Memory B cell (primary cell): ENCODE results near the gene DENND1A.
"Not testable (repeated sequence)": the region's sequence is repeated elsewhere in the genome, so short reads cannot be mapped to it uniquely, and the experiment has no call there.

Experiments
- ATAC-seq: fragments of 150-1000 bp; cut with Tn5 transposase; 2 replicates; pipeline ENCODE4 v1.10.0; 2021; ENCODE audit warnings: low read depth, mild to moderate bottlenecking, moderate library complexity
- DNase-seq, 2 donors: peaks; one replicate each; pipeline ENCODE4 v3.0.0; 2022; ENCODE audit warnings: low spot score in 2 of 2
- H3K27ac Mint-ChIP-seq: one replicate; pipeline ENCODE4 v1.8.0; 2022; ENCODE audit warnings: mild to moderate bottlenecking, moderate library complexity, mixed read lengths
- H3K27me3 Mint-ChIP-seq: one replicate; pipeline ENCODE4 v1.8.0; 2022; ENCODE audit warnings: mixed read lengths
- H3K36me3 Mint-ChIP-seq: one replicate; pipeline ENCODE4 v1.8.0; 2022; ENCODE audit warnings: mild to moderate bottlenecking, mixed read lengths
- H3K4me1 Mint-ChIP-seq: one replicate; pipeline ENCODE4 v1.8.0; 2022; ENCODE audit warnings: mixed read lengths
- H3K4me3 Mint-ChIP-seq: one replicate; pipeline ENCODE4 v1.8.0; 2022; ENCODE audit warnings: mild to moderate bottlenecking, moderate library complexity, mixed read lengths
- H3K9me3 Mint-ChIP-seq: one replicate; pipeline ENCODE4 v1.8.0; 2022; ENCODE audit warnings: mixed read lengths

The DENND1A gene

DNA sequence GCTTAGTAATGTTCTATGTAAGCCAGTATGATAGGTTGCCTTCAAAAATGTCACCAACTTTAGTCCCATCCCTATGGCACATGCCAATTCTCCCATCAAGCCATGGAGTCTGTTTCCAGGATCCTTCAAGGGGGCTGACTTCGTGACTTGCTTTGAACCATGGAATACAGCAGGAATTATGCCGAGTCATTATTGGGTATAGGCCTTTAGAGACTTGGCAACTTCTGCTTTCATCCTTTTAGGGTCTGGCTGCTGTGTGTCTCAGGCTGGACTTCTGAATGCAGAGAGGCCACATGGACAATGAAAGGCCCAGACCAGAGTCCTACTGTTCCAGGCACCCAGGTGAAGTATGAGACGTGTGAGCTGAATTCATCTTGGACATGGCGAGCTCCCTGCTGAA, 109.8 kb downstream of the DENND1A start:
- no peaks in the 10 kb centered on the region for H3K27me3 Mint-ChIP-seq
- H3K27ac Mint-ChIP-seq: no peak overlapping the region
- no peak overlapping the region for H3K4me3 Mint-ChIP-seq
- H3K36me3 Mint-ChIP-seq: peaks cover 8% of the 10 kb centered on the region
- H3K4me1 Mint-ChIP-seq: peaks cover 9% of the 10 kb centered on the region
- no peaks in the 10 kb centered on the region for H3K9me3 Mint-ChIP-seq
- DNase-seq (no peak), ATAC-seq (no peak)

DNA sequence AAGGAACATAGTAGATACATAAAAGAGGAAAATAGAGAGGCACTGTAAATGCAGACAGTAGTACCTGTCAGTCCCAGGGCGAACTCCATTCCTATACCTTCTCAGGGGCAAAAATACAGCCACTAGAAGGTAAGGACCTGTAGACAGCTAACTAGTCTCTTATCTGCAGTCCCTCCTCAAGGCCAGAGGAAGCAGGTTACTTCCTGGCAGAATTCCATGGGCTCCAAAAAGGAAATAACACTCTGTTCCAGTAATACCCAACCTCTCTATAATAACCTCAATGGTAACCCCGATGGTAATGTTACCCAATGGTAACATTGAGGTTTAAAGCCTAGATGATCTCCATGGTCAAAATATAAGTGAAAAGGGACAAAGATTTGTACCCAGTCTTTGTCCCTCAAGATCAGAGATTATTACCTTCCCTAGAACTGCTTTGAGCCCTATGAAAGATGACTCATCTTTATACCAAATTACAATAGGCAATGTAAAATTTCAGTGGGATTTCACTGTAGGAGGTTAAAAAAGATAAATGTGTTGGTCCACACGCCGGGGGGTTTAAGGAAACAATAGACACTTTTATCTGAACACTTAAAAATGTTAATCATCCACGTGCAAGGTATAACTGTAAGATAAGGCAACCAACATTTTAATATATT, 113.0 kb downstream of the DENND1A start:
- H3K4me1 Mint-ChIP-seq: no peaks in the 10 kb centered on the region
- H3K27me3 Mint-ChIP-seq: no peaks in the 10 kb centered on the region
- H3K27ac Mint-ChIP-seq: no peak overlapping the region
- no peaks in the 10 kb centered on the region for H3K9me3 Mint-ChIP-seq
- DNase-seq (no peak), ATAC-seq (no peak)
- peaks cover 2% of the 10 kb centered on the region for H3K36me3 Mint-ChIP-seq
- no peak overlapping the region for H3K4me3 Mint-ChIP-seq

DNA sequence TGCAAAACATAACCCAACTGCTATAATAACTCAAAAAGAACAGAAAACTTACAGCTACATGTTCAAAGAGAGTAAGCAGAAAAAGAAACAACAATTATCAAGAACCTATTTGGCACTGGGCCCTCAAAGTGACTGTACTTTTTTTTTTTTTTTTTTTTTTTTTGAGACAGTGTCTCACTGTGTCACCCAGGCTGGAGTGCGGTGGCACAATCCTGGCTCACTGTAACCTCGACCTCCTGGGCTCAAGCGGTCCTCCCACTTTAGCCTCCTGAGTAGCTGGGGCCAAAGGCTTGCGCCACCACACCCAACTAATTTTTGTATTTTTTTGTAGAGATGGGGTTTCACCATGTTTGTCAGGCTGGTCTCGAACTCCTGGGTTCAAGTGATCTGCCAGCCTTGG, 114.1 kb downstream of the DENND1A start:
- not testable (repeated sequence) for H3K4me1 Mint-ChIP-seq, H3K36me3 Mint-ChIP-seq, H3K4me3 Mint-ChIP-seq, H3K27ac Mint-ChIP-seq, H3K27me3 Mint-ChIP-seq, DNase-seq, ATAC-seq, H3K9me3 Mint-ChIP-seq

DNA sequence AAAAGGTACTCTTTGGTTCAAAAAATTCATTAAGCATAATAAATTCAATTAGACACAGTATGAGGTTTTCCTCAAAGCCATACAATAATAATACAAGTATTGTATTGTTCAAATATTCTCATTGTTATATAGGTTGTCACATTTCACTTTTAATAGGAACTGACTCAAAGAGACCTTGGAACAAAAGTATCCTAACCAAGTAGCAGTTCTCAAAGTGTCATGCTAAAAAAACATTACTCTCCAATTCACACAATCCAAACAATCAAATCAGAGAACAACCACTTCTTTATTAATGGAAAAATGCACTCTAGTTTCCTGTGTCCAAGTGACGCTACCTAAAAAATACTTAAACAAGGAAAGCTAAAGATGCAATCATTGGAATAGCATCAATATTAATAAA, 115.4 kb downstream of the DENND1A start:
- H3K4me1 Mint-ChIP-seq: no peaks in the 10 kb centered on the region
- H3K4me3 Mint-ChIP-seq: no peak overlapping the region
- ATAC-seq (no peak), DNase-seq (no peak)
- no peaks in the 10 kb centered on the region for H3K27me3 Mint-ChIP-seq
- H3K36me3 Mint-ChIP-seq: peaks cover 2% of the 10 kb centered on the region
- H3K27ac Mint-ChIP-seq: no peak overlapping the region
- no peaks in the 10 kb centered on the region for H3K9me3 Mint-ChIP-seq

DNA sequence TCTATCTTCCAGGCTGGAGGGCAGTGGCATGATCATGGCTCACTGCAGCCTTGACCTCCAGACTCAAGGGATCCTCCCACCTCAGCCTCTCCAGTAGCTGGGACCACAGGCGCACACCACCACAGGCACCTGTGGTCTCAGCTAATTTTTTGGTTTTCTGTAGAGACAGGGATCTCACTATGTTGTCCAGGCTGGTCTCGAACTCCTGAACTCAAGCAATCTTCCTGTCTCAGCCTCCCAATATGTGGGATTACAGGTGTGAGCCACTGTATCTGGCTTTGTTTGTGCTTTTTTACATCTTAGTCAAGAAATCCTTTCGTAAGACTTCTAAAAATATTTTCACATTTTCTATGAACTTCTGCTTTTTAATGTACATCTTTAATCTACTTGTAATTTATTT, 116.9 kb downstream of the DENND1A start:
- Mint-ChIP-seq H3K4me3 (no peak overlapping the region), H3K4me1 (no peaks in the 10 kb centered on the region), H3K27ac (no peak overlapping the region), H3K36me3 (no peaks in the 10 kb centered on the region), H3K9me3 (no peaks in the 10 kb centered on the region), H3K27me3 (no peaks in the 10 kb centered on the region)
- ATAC-seq (no peak), DNase-seq (no peak)

DNA sequence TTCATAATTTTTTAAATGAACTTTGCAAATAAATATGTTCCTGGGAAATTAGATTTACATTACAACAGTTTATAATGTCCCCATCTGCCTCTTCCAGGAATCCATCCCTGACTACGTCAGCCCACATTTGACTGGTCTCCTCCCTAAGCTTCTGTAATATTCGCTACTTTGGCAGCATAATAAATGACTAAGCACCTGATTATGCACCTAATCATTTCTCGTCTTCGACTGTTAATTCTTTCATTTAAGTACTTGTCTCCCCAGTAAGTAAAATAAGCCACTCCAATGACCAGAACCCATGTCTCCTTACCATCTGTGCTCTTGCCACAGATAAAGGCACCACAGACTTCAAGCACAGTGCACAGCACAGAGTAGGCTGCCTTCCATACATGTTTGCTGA, 122.7 kb downstream of the DENND1A start:
- ATAC-seq (no peak), DNase-seq (no peak)
- H3K4me1 Mint-ChIP-seq: no peaks in the 10 kb centered on the region
- H3K27me3 Mint-ChIP-seq: no peaks in the 10 kb centered on the region
- no peak overlapping the region for H3K27ac Mint-ChIP-seq
- no peaks in the 10 kb centered on the region for H3K36me3 Mint-ChIP-seq
- H3K9me3 Mint-ChIP-seq: no peaks in the 10 kb centered on the region
- no peak overlapping the region for H3K4me3 Mint-ChIP-seq

DNA sequence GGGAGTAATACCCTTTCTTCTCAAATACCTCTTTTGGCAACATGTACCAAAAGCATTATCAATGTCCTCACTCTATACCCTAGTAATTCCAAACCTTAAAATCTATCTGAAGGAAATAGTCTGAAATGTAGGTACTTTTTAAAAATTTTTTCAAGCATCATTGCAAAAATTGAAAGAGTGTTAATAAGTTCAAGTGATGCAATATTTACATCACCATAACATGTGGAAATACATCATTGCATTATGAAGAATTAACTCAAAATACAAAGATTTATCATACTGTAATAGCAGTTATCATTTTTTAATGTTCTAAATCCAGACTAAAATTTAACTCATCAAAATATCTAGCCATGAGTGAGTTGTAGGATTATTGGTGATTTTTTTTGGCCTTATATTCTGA, 123.1 kb downstream of the DENND1A start:
- no peaks in the 10 kb centered on the region for H3K4me1 Mint-ChIP-seq
- H3K27ac Mint-ChIP-seq: no peak overlapping the region
- ATAC-seq (no peak), DNase-seq (no peak)
- no peaks in the 10 kb centered on the region for H3K9me3 Mint-ChIP-seq
- H3K27me3 Mint-ChIP-seq: no peaks in the 10 kb centered on the region
- H3K4me3 Mint-ChIP-seq: no peak overlapping the region
- no peaks in the 10 kb centered on the region for H3K36me3 Mint-ChIP-seq

DNA sequence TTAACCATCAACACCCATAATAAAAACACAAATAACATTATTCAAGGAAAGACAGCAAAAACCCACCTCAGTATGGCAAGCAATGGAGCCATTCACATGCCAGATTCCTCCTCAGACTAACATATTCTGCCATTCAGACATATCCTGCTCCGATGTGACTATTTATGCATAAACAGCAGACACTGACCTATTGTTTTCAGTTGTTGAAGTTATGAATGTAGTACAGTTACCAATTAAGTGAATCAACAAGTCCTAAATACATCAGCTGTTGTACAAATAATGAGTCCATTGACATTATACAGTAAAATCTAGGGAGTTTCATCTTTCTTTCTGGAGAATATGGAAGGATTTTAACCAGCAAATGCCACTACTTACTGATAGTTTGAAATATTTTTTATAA, 131.7 kb downstream of the DENND1A start:
- Mint-ChIP-seq H3K4me3 (no peak overlapping the region), H3K4me1 (peaks cover 5% of the 10 kb centered on the region), H3K9me3 (no peaks in the 10 kb centered on the region), H3K27ac (no peak overlapping the region), H3K36me3 (no peaks in the 10 kb centered on the region), H3K27me3 (no peaks in the 10 kb centered on the region)
- DNase-seq (no peak), ATAC-seq (no peak)

DNA sequence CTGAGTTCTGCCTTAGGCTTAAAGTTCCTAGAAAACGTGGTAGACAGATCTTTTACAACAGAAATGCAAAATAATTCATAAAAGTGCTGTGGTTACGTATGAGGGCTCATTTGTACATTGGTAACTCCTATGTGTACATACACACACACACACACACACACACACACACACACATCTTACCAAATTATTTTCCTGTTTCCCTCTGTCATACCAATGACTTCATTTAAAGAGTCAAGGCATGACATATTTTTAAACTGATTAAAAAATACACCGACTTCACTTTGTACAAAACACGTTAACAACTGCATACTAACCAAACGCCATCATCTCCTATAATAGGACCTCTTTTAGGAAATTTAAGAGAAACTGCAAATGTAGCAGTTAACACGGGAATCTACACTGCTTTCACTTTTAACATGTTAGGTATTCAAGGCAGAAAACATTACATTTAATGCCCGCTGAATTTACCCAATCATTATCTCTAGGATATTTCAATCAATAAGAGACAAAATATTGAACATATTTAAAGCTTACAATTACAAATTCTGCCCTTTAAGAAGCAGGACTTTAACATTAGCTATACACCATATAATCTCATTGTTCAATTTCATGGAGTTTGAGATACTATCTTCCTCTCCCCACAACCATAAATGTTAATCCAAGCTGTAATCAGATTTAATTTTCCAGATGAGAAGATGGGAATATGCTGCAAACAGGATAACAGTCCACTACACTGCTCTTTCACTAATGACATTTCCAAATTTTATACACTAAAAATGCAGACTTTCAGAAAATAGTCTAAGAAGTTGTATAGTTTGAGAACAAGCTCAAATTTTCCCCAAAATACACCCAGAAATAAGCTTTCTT, 133.1 kb downstream of the DENND1A start:
- Mint-ChIP-seq H3K36me3 (peaks cover 5% of the 10 kb centered on the region), H3K4me3 (peak overlapping the region; percentile 58), H3K9me3 (no peaks in the 10 kb centered on the region), H3K27ac (peak overlapping the region; percentile 7), H3K27me3 (no peaks in the 10 kb centered on the region), H3K4me1 (peaks cover 5% of the 10 kb centered on the region)
- DNase-seq (no peak), ATAC-seq (no peak)

DNA sequence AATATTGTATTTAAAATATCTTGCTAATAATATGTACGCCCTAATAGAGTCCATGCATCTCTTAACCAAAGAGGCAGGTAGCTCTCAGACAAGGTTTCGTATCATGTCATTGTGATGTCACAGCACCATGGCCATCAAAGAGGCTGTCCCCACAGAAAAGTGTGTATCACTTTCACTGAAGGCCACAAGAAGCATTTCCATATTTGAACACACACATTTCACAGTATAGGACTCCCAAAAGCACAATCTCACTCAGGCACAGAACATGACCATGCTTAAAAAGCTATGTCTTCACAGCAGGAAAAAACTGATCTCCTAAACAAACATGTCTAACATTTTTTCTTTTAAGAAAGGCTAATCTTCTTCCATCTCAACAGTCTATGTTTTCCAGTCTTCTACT, 133.8 kb downstream of the DENND1A start:
- Mint-ChIP-seq H3K27ac (no peak overlapping the region), H3K4me3 (no peak overlapping the region), H3K4me1 (peaks cover 5% of the 10 kb centered on the region), H3K36me3 (peaks cover 5% of the 10 kb centered on the region), H3K27me3 (no peaks in the 10 kb centered on the region), H3K9me3 (no peaks in the 10 kb centered on the region)
- ATAC-seq (no peak), DNase-seq (no peak)

DNA sequence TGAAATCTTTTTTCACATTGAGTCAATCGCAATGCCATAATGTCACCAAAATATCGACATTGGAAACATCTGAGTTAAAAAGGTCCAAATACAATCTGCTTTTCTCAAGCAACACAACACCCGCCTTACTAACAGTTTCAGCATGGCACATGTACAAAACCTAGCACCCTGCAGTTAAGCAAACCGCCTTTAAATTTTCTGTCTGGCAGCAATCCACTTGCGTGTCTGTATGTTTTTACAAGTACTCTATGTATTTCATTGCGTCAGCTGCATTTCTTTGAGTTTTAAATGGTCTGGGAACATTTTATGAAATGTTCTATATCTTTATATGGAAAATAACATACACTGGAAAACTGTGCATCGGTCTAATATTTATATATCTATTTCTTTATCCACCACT, 134.6 kb downstream of the DENND1A start:
- H3K36me3 Mint-ChIP-seq: peaks cover 5% of the 10 kb centered on the region
- H3K27ac Mint-ChIP-seq: no peak overlapping the region
- ATAC-seq (no peak), DNase-seq (no peak)
- no peaks in the 10 kb centered on the region for H3K27me3 Mint-ChIP-seq
- H3K4me1 Mint-ChIP-seq: peaks cover 5% of the 10 kb centered on the region
- no peaks in the 10 kb centered on the region for H3K9me3 Mint-ChIP-seq
- H3K4me3 Mint-ChIP-seq: no peak overlapping the region

DNA sequence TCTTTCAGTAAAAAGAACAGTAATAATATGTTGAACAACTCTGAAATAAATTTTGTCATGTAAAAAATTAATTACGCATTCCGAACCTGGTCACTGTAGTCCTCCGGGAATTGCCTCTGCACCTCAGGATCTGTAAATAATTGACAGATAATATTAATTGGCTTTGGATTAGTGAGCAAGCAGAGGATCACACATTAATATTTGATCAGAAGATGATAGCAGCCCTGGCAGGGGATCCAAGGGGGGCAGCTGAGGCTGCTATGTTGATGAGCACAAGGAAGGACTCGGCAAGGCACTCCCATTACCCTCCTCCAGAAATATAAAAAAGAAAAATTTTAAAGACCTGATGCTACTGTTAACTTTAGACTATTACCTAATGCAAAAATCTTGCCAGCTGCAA, 137.4 kb downstream of the DENND1A start:
- Mint-ChIP-seq H3K9me3 (no peaks in the 10 kb centered on the region), H3K4me1 (peaks cover 5% of the 10 kb centered on the region), H3K36me3 (peaks cover 8% of the 10 kb centered on the region), H3K27ac (no peak overlapping the region), H3K27me3 (no peaks in the 10 kb centered on the region), H3K4me3 (no peak overlapping the region)
- DNase-seq (no peak), ATAC-seq (no peak)

DNA sequence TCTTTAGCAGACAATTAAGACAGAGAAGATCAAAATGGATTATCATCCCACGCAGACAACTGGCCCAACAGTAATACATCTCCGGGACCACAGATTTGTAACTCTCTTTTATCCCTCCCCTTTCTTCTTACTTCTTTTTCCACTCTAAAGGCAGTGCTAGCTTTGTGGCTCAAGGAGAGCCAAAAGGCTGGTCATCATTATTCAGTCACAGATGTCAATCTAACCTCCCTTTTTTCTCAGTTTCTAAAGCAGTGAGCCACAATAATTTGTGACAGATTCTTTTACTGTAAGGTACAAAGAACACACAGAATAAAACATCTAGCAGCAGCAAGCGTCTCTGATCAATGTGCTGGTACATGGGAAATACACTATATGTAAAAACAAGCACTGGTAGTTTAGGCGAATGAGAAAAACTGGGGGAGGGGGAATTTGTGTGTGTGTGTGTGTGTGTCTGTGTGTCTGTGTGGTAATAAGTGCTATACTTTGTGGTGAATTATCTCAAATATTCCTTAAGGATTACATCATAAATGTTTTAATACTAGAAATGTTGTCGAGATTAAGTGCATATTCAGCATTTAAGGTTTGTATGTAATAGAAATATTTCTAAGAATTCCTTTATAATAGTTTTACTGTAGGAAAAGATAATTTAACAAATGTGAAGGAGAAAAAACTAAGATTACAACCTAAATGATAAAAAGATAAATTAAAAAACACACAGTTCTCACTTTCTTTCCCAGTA, 140.2 kb downstream of the DENND1A start:
- DNase-seq (no peak), ATAC-seq (no peak)
- Mint-ChIP-seq H3K27me3 (no peaks in the 10 kb centered on the region), H3K27ac (no peak overlapping the region), H3K36me3 (peaks cover 8% of the 10 kb centered on the region), H3K4me3 (no peak overlapping the region), H3K9me3 (no peaks in the 10 kb centered on the region), H3K4me1 (no peaks in the 10 kb centered on the region)

DNA sequence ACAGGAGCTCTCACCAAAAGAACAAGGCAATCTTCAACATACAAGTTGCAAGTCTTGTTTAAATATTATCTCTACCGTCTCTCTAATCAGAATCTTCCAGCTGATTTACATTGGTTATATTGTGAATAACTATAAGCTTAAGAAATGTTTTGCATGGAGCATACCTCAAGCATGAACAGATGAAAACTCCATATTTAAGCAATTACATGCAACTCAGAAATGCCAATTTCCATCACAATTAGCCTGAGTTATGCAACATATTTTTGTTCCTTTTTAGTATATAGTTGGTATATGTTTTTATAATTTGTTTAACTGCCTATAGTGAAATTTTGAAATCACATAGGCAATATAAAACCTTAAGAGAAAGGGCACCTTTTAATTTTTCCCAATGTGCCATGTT, 142.5 kb downstream of the DENND1A start:
- Mint-ChIP-seq H3K4me1 (no peaks in the 10 kb centered on the region), H3K4me3 (no peak overlapping the region), H3K27me3 (no peaks in the 10 kb centered on the region), H3K27ac (no peak overlapping the region), H3K36me3 (peaks cover 14% of the 10 kb centered on the region), H3K9me3 (no peaks in the 10 kb centered on the region)
- DNase-seq (no peak), ATAC-seq (no peak)
